Measurements from ENCODE around the gene ASRGL1.

DNA sequence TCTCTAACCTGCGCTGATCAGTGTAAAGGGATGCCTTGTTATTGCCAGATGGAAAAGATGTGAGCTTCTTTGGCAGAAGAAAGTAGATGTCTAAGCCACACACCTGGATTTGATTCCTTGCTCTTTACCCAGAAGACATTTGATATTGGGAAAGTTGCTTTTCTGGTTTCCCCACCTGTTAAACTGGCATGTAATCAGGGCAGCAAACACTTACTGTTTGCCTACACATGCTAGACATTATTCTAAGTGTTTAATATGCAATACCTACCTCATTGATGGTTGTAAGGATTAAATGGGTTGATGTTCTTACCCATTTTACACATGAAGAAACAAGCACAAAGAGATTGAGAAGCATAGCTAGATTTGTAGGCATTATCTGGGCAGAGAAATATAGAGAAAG lies 16.6 kb downstream of the ASRGL1 start:
- TF ChIP-seq, protein P1, sequence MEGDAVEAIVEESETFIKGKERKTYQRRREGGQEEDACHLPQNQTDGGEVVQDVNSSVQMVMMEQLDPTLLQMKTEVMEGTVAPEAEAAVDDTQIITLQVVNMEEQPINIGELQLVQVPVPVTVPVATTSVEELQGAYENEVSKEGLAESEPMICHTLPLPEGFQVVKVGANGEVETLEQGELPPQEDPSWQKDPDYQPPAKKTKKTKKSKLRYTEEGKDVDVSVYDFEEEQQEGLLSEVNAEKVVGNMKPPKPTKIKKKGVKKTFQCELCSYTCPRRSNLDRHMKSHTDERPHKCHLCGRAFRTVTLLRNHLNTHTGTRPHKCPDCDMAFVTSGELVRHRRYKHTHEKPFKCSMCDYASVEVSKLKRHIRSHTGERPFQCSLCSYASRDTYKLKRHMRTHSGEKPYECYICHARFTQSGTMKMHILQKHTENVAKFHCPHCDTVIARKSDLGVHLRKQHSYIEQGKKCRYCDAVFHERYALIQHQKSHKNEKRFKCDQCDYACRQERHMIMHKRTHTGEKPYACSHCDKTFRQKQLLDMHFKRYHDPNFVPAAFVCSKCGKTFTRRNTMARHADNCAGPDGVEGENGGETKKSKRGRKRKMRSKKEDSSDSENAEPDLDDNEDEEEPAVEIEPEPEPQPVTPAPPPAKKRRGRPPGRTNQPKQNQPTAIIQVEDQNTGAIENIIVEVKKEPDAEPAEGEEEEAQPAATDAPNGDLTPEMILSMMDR (conservative IDR thresholded peaks at IDR 0.05; ENCODE audit: low read depth, low read length) = no peak
- no peak for TF ChIP-seq EZH2 (IDR thresholded peaks at IDR 0.05; ENCODE audit: borderline replicate concordance, low read depth, low read length, poor library complexity, severe bottlenecking)
